Measurements from ENCODE around the gene VPS37B. TPM values are rescaled to one million over a fixed set of nuclear protein-coding genes. Genes with fewer than 3 reads are reported as not detected.

Gene VPS37B
- total RNA-seq, 1 experiment from 2014 or later, result 12.3 TPM

- Histone ChIP-seq H3K23ac (ENCODE audit: insufficient read length, low read depth, low read length) (no peak overlapping the region), H2BK12ac (ENCODE audit: insufficient read length, low read depth, low read length) (no peak overlapping the region), H3K27ac (ENCODE audit: insufficient read length, low read depth, low read length) (no peak overlapping the region), H3K23me2 (ENCODE audit: insufficient read length, low read depth, low read length, poor library complexity, severe bottlenecking) (no peaks in the 10 kb centered on the region), H3K9me3 (ENCODE audit: control insufficient read depth, low read depth, low read length) (no peaks in the 10 kb centered on the region), H4K20me1 (ENCODE audit: control insufficient read depth, insufficient read depth, insufficient read length) (peaks cover 2% of the 10 kb centered on the region), H3T11ph (ENCODE audit: low read length) (no peak overlapping the region), H2BK20ac (ENCODE audit: low read depth, low read length, poor library complexity, severe bottlenecking) (no peak overlapping the region), H2BK5ac (ENCODE audit: insufficient read length, low read length) (no peak overlapping the region), H4K5ac (ENCODE audit: insufficient read length, low read depth, low read length) (no peak overlapping the region), H3K27me3 (ENCODE audit: insufficient read depth, low read length) (peaks cover 81% of the 10 kb centered on the region), H3K9ac (ENCODE audit: extremely low read depth, insufficient read length, low read length) (no peak overlapping the region), H2BK15ac (ENCODE audit: low read depth, low read length) (no peak overlapping the region), H3K4me1 (ENCODE audit: insufficient read depth, low read length) (no peaks in the 10 kb centered on the region), H3K56ac (ENCODE audit: insufficient read length, low read depth, low read length) (no peak overlapping the region), H2BK120ac (ENCODE audit: low read depth, low read length, poor library complexity, severe bottlenecking) (no peak overlapping the region), H3K79me1 (ENCODE audit: insufficient read depth, low read depth, low read length, poor library complexity, severe bottlenecking) (no peaks in the 10 kb centered on the region), H2AK5ac (ENCODE audit: insufficient read length, low read length) (no peak overlapping the region), H3K4me2 (ENCODE audit: insufficient read depth, insufficient read length, low read length) (no peak overlapping the region), H4K8ac (replicated peaks; ENCODE audit: insufficient read length, low read depth, low read length) (no peak overlapping the region), H3K4ac (ENCODE audit: low read depth, low read length) (no peak overlapping the region), H2AFZ (ENCODE audit: low read length) (no peak overlapping the region), H3K14ac (ENCODE audit: insufficient read depth, low read length) (no peak overlapping the region; the same call in 1 of the 2 replicates), H4K91ac (ENCODE audit: insufficient read length, low read depth, low read length) (no peak overlapping the region), H3K79me2 (ENCODE audit: insufficient read depth, low read length) (no peaks in the 10 kb centered on the region), H3K18ac (ENCODE audit: insufficient read length, low read depth, low read length) (no peak overlapping the region)
- Mint-ChIP-seq H3K36me3 (ENCODE audit: insufficient read depth in 1 of 3, low read depth in 3 of 3) (peaks cover 23 to 29% (median 28%) of the 10 kb centered on the region in 3 experiments), H3K27me3 (ENCODE audit: low read depth) (peaks cover 100% of the 10 kb centered on the region), H3K4me1 (peaks cover 30 to 43% of the 10 kb centered on the region in 2 experiments), H3K9me3 (no peaks in the 10 kb centered on the region; a peak in 1 of 5 replicates), H3K4me3 (peak overlapping the region in 1 of 2 experiments; percentile 55; a peak in 3 of 5 replicates), H3K27ac (peak overlapping the region in 1 of 3 experiments; percentile 75; a peak in 2 of 7 replicates)
- WGBS (ENCODE audit: extremely low coverage, insufficient read length, low lambda C conversion rate), result no CpG with 5 or more reads among the region's 12 CpGs
- DNase-seq, result no peak
- no peak for TF ChIP-seq CTCF (conservative IDR thresholded peaks at IDR 0.05)
These were observed 23.0 kb downstream of the VPS37B start for GRCh38 chr12:122872815-122873361.
